WTC11 (cell line): ENCODE measurements around the gene CDCA8. TPM values are rescaled to one million over a fixed set of nuclear protein-coding genes. Genes with fewer than 3 reads are reported as not detected.

Experiments used
- ATAC-seq: fragments of 200-7000 bp; cut with Tn5 transposase; 2 replicates; pipeline ENCODE4 v1.10.0; 2021; ENCODE audit warnings: mild to moderate bottlenecking, moderate library complexity
- CTCF ChIA-PET: fragments of 300-600 bp; sonication (Branson Sonifier 250); formaldehyde crosslinking; loops from one replicate; lab custom pipeline; 2021; ENCODE audit warnings: antibody characterized with exemption; lab: Charles Lee
- POLR2A ChIA-PET: fragments of 350-600 bp; sonication (Branson Sonifier 250); formaldehyde crosslinking; loops from one replicate; lab custom pipeline; 2021; ENCODE audit warnings: antibody characterized with exemption; lab: Charles Lee
- DNase-seq: peaks from one replicate; pipeline ENCODE4 v3.0.0; 2021; ENCODE audit warnings: low spot score
- H3K27ac Mint-ChIP-seq: 2 replicates; pipeline ENCODE4 v1.8.0; 2021; ENCODE audit warnings: mixed read lengths
- H3K27me3 Mint-ChIP-seq: 2 replicates; pipeline ENCODE4 v1.8.0; 2021; ENCODE audit warnings: low read depth, mild to moderate bottlenecking, moderate library complexity, mixed read lengths
- H3K36me3 Mint-ChIP-seq: 2 replicates; pipeline ENCODE4 v1.8.0; 2021; ENCODE audit warnings: mixed read lengths
- H3K4me1 Mint-ChIP-seq: 2 replicates; pipeline ENCODE4 v1.8.0; 2022; ENCODE audit warnings: mixed read lengths
- H3K4me3 Mint-ChIP-seq: 2 replicates; pipeline ENCODE4 v1.8.0; 2021; ENCODE audit warnings: mild to moderate bottlenecking, moderate library complexity, mixed read lengths
- H3K9me3 Mint-ChIP-seq: 2 replicates; pipeline ENCODE4 v1.8.0; 2021; ENCODE audit warnings: mixed read lengths
- ARID4B ChIP-seq: sonication (generic); formaldehyde crosslinking; IDR thresholded peaks from 2 replicates; pipeline ENCODE4 v1.8.0; 2023; ENCODE audit warnings: missing genetic modification reagents, mild to moderate bottlenecking, borderline replicate concordance
- ATF2 ChIP-seq: sonication (generic); formaldehyde crosslinking; IDR thresholded peaks from 2 replicates; pipeline ENCODE4 v1.8.1; 2022; ENCODE audit warnings: low read depth, missing genetic modification reagents, borderline replicate concordance
- CTCF ChIP-seq: fragments of 200-600 bp; IDR thresholded peaks from 2 replicates; pipeline ENCODE4 v1.8.0; 2022; ENCODE audit warnings: antibody characterized with exemption
- ESRRA ChIP-seq: sonication (generic); formaldehyde crosslinking; IDR thresholded peaks from 2 replicates; pipeline ENCODE4 v1.8.1; 2022; ENCODE audit warnings: mild to moderate bottlenecking, missing genetic modification reagents, borderline replicate concordance
- FOXJ3 ChIP-seq: sonication (generic); formaldehyde crosslinking; IDR thresholded peaks from 2 replicates; pipeline ENCODE4 v1.9.0; 2021; ENCODE audit warnings: missing genetic modification reagents, mild to moderate bottlenecking, borderline replicate concordance
- FOXP1 ChIP-seq: sonication (generic); formaldehyde crosslinking; IDR thresholded peaks from 2 replicates; pipeline ENCODE4 v1.8.0; 2022; ENCODE audit warnings: missing genetic modification reagents, mild to moderate bottlenecking, moderate library complexity, borderline replicate concordance
- GRHL2 ChIP-seq: fragments of 250-450 bp; sonication (Bioruptor Pico); IDR thresholded peaks from 2 replicates; pipeline ENCODE4 v1.8.0; 2022; ENCODE audit warnings: mild to moderate bottlenecking, moderate library complexity; ENCODE audit not compliant: insufficient replicate concordance, severe bottlenecking
- NFATC4 ChIP-seq: fragments of 250-450 bp; sonication (Bioruptor Pico); IDR thresholded peaks from 2 replicates; pipeline ENCODE4 v1.9.0; 2021; ENCODE audit warnings: mild to moderate bottlenecking
- NFE2L1 ChIP-seq: sonication (generic); formaldehyde crosslinking; IDR thresholded peaks from 2 replicates; pipeline ENCODE4 v1.8.1; 2023; ENCODE audit warnings: missing genetic modification reagents
- NR2C2 ChIP-seq: sonication (generic); formaldehyde crosslinking; IDR thresholded peaks from 2 replicates; pipeline ENCODE4 v1.8.0; 2022; ENCODE audit warnings: mild to moderate bottlenecking, missing genetic modification reagents
- NR3C1 ChIP-seq: sonication (generic); formaldehyde crosslinking; conservative IDR thresholded peaks from 2 replicates; pipeline ENCODE4 v1.8.1; 2023; ENCODE audit warnings: low read depth, mild to moderate bottlenecking, missing genetic modification reagents
- OVOL2 ChIP-seq: fragments of 250-450 bp; sonication (Bioruptor Pico); IDR thresholded peaks from 2 replicates; pipeline ENCODE4 v1.9.0; 2021; ENCODE audit warnings: mild to moderate bottlenecking, borderline replicate concordance
- PRRX2 ChIP-seq: fragments of 250-450 bp; sonication (Bioruptor Pico); IDR thresholded peaks from 2 replicates; pipeline ENCODE4 v1.8.0; 2021; ENCODE audit warnings: mild to moderate bottlenecking
- SP1 ChIP-seq: sonication (generic); formaldehyde crosslinking; conservative IDR thresholded peaks from 2 replicates; pipeline ENCODE4 v1.8.1; 2022; ENCODE audit warnings: missing genetic modification reagents
- USF1 ChIP-seq: sonication (generic); formaldehyde crosslinking; IDR thresholded peaks from 2 replicates; pipeline ENCODE4 v1.8.0; 2022; ENCODE audit warnings: mild to moderate bottlenecking, missing genetic modification reagents
- USF2 ChIP-seq: sonication (generic); formaldehyde crosslinking; IDR thresholded peaks from 2 replicates; pipeline ENCODE4 v1.8.1; 2023; ENCODE audit warnings: mild to moderate bottlenecking, missing genetic modification reagents, moderate library complexity
- ZBTB43 ChIP-seq: sonication (generic); formaldehyde crosslinking; IDR thresholded peaks from 2 replicates; pipeline ENCODE4 v1.8.1; 2023; ENCODE audit warnings: mild to moderate bottlenecking, missing genetic modification reagents
- ZNF281 ChIP-seq: sonication (generic); formaldehyde crosslinking; IDR thresholded peaks from 2 replicates; pipeline ENCODE4 v1.8.0; 2023; ENCODE audit warnings: mild to moderate bottlenecking, missing genetic modification reagents
- ZNF423 ChIP-seq: fragments of 250-450 bp; sonication (Bioruptor Pico); IDR thresholded peaks from 2 replicates; pipeline ENCODE4 v2.1.2; 2022; ENCODE audit warnings: mild to moderate bottlenecking, moderate library complexity
- ZSCAN18 ChIP-seq: fragments of 250-450 bp; sonication (Bioruptor Pico); IDR thresholded peaks from 2 replicates; pipeline ENCODE4 v2.1.2; 2022; ENCODE audit warnings: mild to moderate bottlenecking, moderate library complexity
- total RNA-seq: library from RNA; stranded (reverse); gene quantifications from 3 replicates; pipeline ENCODE4 v1.2.3, GENCODE V29; 2021

The CDCA8 gene
- total RNA-seq, 1 experiment from 2014 or later = 47.7 TPM

- TF ChIP-seq NFATC4 (CRISPR knock-in tag) (no peak), ATF2 (no peak), FOXP1 (CRISPR knock-in tag) (no peak), USF2 (CRISPR knock-in tag) (no peak), GRHL2 (CRISPR knock-in tag) (no peak), NFE2L1 (CRISPR knock-in tag) (no peak), SP1 (CRISPR knock-in tag) (no peak)
Observed at GRCh38 chr1:37748565-37748964, 56.2 kb downstream of the CDCA8 start (continued).

- peak overlapping the region; percentile 73 for H3K4me3 Mint-ChIP-seq
- POLR2A ChIA-PET = no interaction called here
- no peak for ATAC-seq
- TF ChIP-seq FOXJ3 (CRISPR knock-in tag) (no peak), ZBTB43 (CRISPR knock-in tag) (no peak), ZNF423 (CRISPR knock-in tag) (no peak), ARID4B (no peak), PRRX2 (CRISPR knock-in tag) (no peak), ZNF281 (CRISPR knock-in tag) (no peak), OVOL2 (CRISPR knock-in tag) (no peak), NR2C2 (no peak), NR3C1 (no peak), USF1 (CRISPR knock-in tag) (no peak), ZSCAN18 (CRISPR knock-in tag) (no peak), CTCF (no peak), ESRRA (CRISPR knock-in tag) (no peak)
- TF ChIP-seq, all 79 proteins: peak for 0
- DNase-seq = no peak
- no peaks in the 10 kb centered on the region for H3K9me3 Mint-ChIP-seq
- peaks cover 34% of the 10 kb centered on the region for H3K27me3 Mint-ChIP-seq
- no peaks in the 10 kb centered on the region for H3K36me3 Mint-ChIP-seq
- H3K4me1 Mint-ChIP-seq = peaks cover 2% of the 10 kb centered on the region; the same call in 1 of the 2 replicates
- H3K27ac Mint-ChIP-seq = no peak overlapping the region
- CTCF ChIA-PET = no interaction called here
Observed at GRCh38 chr1:37752213-37752582, 59.9 kb downstream of the CDCA8 start.
